DND-41 (cell line): Measurements from ENCODE around the gene ELK1.

Source experiments
- ATAC-seq: fragments of 200-7000 bp; cut with Tn5 transposase; 3 replicates; pipeline ENCODE4 v1.9.1; 2021; ENCODE audit warnings: low read depth; ENCODE audit not compliant: insufficient read depth
- DNase-seq: peaks from one replicate; pipeline ENCODE4 v3.0.0-alpha.2; 2020
- H2AFZ ChIP-seq: 2 replicates; pipeline ENCODE4 v1.6.0; 2012; ENCODE audit warnings: low read depth, low read length
- H3K27ac ChIP-seq: 2 replicates; pipeline ENCODE4 v1.5.1; 2012; ENCODE audit warnings: low read length, inconsistent platforms
- H3K27me3 ChIP-seq: fragments of 200-600 bp; sonication (generic); 2 replicates; pipeline ENCODE4 v1.6.0; 2012; ENCODE audit warnings: low read length, mild to moderate bottlenecking, inconsistent platforms; ENCODE audit not compliant: insufficient read depth, poor library complexity
- H3K36me3 ChIP-seq: 2 replicates; pipeline ENCODE4 v1.5.1; 2012; ENCODE audit warnings: low read length, inconsistent platforms; ENCODE audit not compliant: insufficient read depth
- H3K4me1 ChIP-seq: 2 replicates; pipeline ENCODE4 v1.5.1; 2012; ENCODE audit warnings: mild to moderate bottlenecking, low read length; ENCODE audit not compliant: insufficient read depth
- H3K4me2 ChIP-seq: 2 replicates; pipeline ENCODE4 v1.6.0; 2012; ENCODE audit warnings: mild to moderate bottlenecking, moderate library complexity, low read length, inconsistent platforms; ENCODE audit not compliant: insufficient read depth
- H3K4me3 ChIP-seq, 2 experiments: fragments of 200-600 bp in 1 of 2; shearing (Covaris generic) in 1 of 2; 2 replicates each; pipeline ENCODE4 v1.5.1; 2012 to 2016; ENCODE audit warnings: inconsistent platforms in 2 of 2, low read length in 2 of 2, mild to moderate bottlenecking in 2 of 2, low read depth in 1 of 2, moderate library complexity in 1 of 2
- H3K79me2 ChIP-seq: 2 replicates; pipeline ENCODE4 v1.6.0; 2012; ENCODE audit warnings: low read length, inconsistent platforms; ENCODE audit not compliant: insufficient read depth
- H3K9ac ChIP-seq: 2 replicates; pipeline ENCODE4 v1.6.0; 2012; ENCODE audit warnings: low read depth, mild to moderate bottlenecking, inconsistent platforms, low read length, moderate library complexity
- H3K9me3 ChIP-seq: 2 replicates; pipeline ENCODE4 v1.5.1; 2012; ENCODE audit warnings: low read length, moderate library complexity, mild to moderate bottlenecking, inconsistent platforms; ENCODE audit not compliant: insufficient read depth, severe bottlenecking
- H4K20me1 ChIP-seq: 2 replicates; pipeline ENCODE4 v1.6.0; 2012; ENCODE audit warnings: low read length; ENCODE audit not compliant: insufficient read depth
- CTCF ChIP-seq: IDR thresholded peaks from 2 replicates; pipeline ENCODE4 v1.5.1; 2012; ENCODE audit warnings: borderline replicate concordance, low read length, moderate library complexity, mild to moderate bottlenecking; ENCODE audit not compliant: poor library complexity, severe bottlenecking; ENCODE audit errors: extremely low read depth
- EZH2 ChIP-seq: IDR thresholded peaks from 3 replicates; pipeline ENCODE4 v1.6.1; 2012; ENCODE audit warnings: borderline replicate concordance, low read depth, mild to moderate bottlenecking, moderate library complexity, low read length, inconsistent platforms; ENCODE audit not compliant: severe bottlenecking

ELK1 gene

GRCh38 chrX:47586043-47586787 is 64.1 kb downstream of the ELK1 start:
- Histone ChIP-seq H3K9me3 (no peaks in the 10 kb centered on the region), H3K4me2 (no peak overlapping the region), H3K27ac (no peak overlapping the region), H3K79me2 (no peaks in the 10 kb centered on the region), H3K4me1 (peaks cover 25% of the 10 kb centered on the region), H3K4me3 (no peak overlapping the region), H3K27me3 (no peaks in the 10 kb centered on the region), H3K36me3 (no peaks in the 10 kb centered on the region), H3K9ac (no peak overlapping the region), H2AFZ (no peak overlapping the region), H4K20me1 (no peaks in the 10 kb centered on the region)
- no peak for DNase-seq
- no peak for ATAC-seq
- TF ChIP-seq CTCF (no peak), EZH2 (no peak)
